Lower leg skin (tissue), 3 donors: ENCODE measurements around the gene ZC3H4.

Experiments
- POLR2A ChIP-seq, 2 donors: fragments of 450-650 bp; IDR thresholded peaks; one replicate each; pipeline ENCODE4 v1.6.1; 2016 to 2017; ENCODE audit warnings: antibody characterized with exemption in 2 of 2, mild to moderate bottlenecking in 1 of 2, moderate library complexity in 1 of 2
- TF ChIP-seq, protein P1 (sequence below), 3 donors: fragments of 450-650 bp; IDR thresholded peaks; one replicate each; pipeline ENCODE4 v1.5.1; 2016; ENCODE audit warnings: antibody characterized with exemption in 3 of 3, mild to moderate bottlenecking in 3 of 3, moderate library complexity in 2 of 3

GRCh38 chr19:47157431-47158321 is 44.1 kb upstream of the ZC3H4 start:
- TF ChIP-seq POLR2A (IDR thresholded peaks at IDR 0.05): no peak
- TF ChIP-seq, protein P1, sequence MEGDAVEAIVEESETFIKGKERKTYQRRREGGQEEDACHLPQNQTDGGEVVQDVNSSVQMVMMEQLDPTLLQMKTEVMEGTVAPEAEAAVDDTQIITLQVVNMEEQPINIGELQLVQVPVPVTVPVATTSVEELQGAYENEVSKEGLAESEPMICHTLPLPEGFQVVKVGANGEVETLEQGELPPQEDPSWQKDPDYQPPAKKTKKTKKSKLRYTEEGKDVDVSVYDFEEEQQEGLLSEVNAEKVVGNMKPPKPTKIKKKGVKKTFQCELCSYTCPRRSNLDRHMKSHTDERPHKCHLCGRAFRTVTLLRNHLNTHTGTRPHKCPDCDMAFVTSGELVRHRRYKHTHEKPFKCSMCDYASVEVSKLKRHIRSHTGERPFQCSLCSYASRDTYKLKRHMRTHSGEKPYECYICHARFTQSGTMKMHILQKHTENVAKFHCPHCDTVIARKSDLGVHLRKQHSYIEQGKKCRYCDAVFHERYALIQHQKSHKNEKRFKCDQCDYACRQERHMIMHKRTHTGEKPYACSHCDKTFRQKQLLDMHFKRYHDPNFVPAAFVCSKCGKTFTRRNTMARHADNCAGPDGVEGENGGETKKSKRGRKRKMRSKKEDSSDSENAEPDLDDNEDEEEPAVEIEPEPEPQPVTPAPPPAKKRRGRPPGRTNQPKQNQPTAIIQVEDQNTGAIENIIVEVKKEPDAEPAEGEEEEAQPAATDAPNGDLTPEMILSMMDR (IDR thresholded peaks at IDR 0.05): no peak
